ENCODE data around the gene NELFCD.

NELFCD gene

GRCh38 chr20:59025511-59025910, 44.5 kb downstream of the NELFCD start:
- peaks cover 80% of the 10 kb centered on the region for H3K36me3 ChIP-seq (ENCODE audit: insufficient read depth, low read depth, low read length)

GRCh38 chr20:59026904-59027740, 46.1 kb downstream of the NELFCD start:
- no peak overlapping the region for H3K9ac ChIP-seq (ENCODE audit: low read depth, low read length)
- H3K36me3 ChIP-seq (ENCODE audit: insufficient read depth, low read depth, low read length), result peaks cover 80% of the 10 kb centered on the region
- H3K4me1 ChIP-seq (ENCODE audit: insufficient read depth, low read length), result peaks cover 18% of the 10 kb centered on the region
- no peaks in the 10 kb centered on the region for H3K9me3 ChIP-seq (ENCODE audit: insufficient read depth, low read depth, low read length)
- H3K4me3 ChIP-seq (ENCODE audit: low read length), result no peak overlapping the region
- H3K27me3 ChIP-seq (ENCODE audit: insufficient read depth, low read length), result peaks cover 65% of the 10 kb centered on the region
- no peak overlapping the region for H3K27ac ChIP-seq (ENCODE audit: low read length)

More at GRCh38 chr20:59025511-59025910, 44.5 kb downstream of the NELFCD start:
- H3K27ac ChIP-seq (ENCODE audit: low read length), result no peak overlapping the region
- peaks cover 11% of the 10 kb centered on the region for H3K4me1 ChIP-seq (ENCODE audit: insufficient read depth, low read length)
- H3K27me3 ChIP-seq (ENCODE audit: insufficient read depth, low read length), result peaks cover 50% of the 10 kb centered on the region
- H3K9ac ChIP-seq (ENCODE audit: low read depth, low read length), result no peak overlapping the region; the same call in 1 of the 2 replicates
- H3K9me3 ChIP-seq (ENCODE audit: insufficient read depth, low read depth, low read length), result no peaks in the 10 kb centered on the region
- no peak overlapping the region for H3K4me3 ChIP-seq (ENCODE audit: low read length)

GRCh38 chr20:59027741-59028320, 46.8 kb downstream of the NELFCD start:
- H3K4me1 ChIP-seq (ENCODE audit: insufficient read depth, low read length), result peaks cover 18% of the 10 kb centered on the region
- H3K27ac ChIP-seq (ENCODE audit: low read length), result no peak overlapping the region
- peaks cover 65% of the 10 kb centered on the region for H3K27me3 ChIP-seq (ENCODE audit: insufficient read depth, low read length)
- no peak overlapping the region for H3K9ac ChIP-seq (ENCODE audit: low read depth, low read length)
- no peaks in the 10 kb centered on the region for H3K9me3 ChIP-seq (ENCODE audit: insufficient read depth, low read depth, low read length)
- H3K4me3 ChIP-seq (ENCODE audit: low read length), result no peak overlapping the region
- peaks cover 75% of the 10 kb centered on the region for H3K36me3 ChIP-seq (ENCODE audit: insufficient read depth, low read depth, low read length)

- H3K36me3 ChIP-seq (ENCODE audit: insufficient read depth, low read depth, low read length), result peaks cover 71% of the 10 kb centered on the region
- peaks cover 65% of the 10 kb centered on the region for H3K27me3 ChIP-seq (ENCODE audit: insufficient read depth, low read length)
- no peak overlapping the region for H3K27ac ChIP-seq (ENCODE audit: low read length)
- no peak overlapping the region for H3K4me3 ChIP-seq (ENCODE audit: low read length)
- H3K9me3 ChIP-seq (ENCODE audit: insufficient read depth, low read depth, low read length), result no peaks in the 10 kb centered on the region
- H3K4me1 ChIP-seq (ENCODE audit: insufficient read depth, low read length), result peaks cover 18% of the 10 kb centered on the region
- no peak overlapping the region for H3K9ac ChIP-seq (ENCODE audit: low read depth, low read length)
Observed at GRCh38 chr20:59028812-59029211, 47.8 kb downstream of the NELFCD start.

GRCh38 chr20:59030911-59031563, 50.0 kb downstream of the NELFCD start:
- H3K4me1 ChIP-seq (ENCODE audit: insufficient read depth, low read length), result peaks cover 7% of the 10 kb centered on the region; the same call in 1 of the 2 replicates
- H3K36me3 ChIP-seq (ENCODE audit: insufficient read depth, low read depth, low read length), result peaks cover 70% of the 10 kb centered on the region
- H3K27ac ChIP-seq (ENCODE audit: low read length), result no peak overlapping the region
- peaks cover 59% of the 10 kb centered on the region for H3K27me3 ChIP-seq (ENCODE audit: insufficient read depth, low read length)
- H3K9me3 ChIP-seq (ENCODE audit: insufficient read depth, low read depth, low read length), result no peaks in the 10 kb centered on the region
- peak overlapping the region; percentile 92; the same call in 1 of the 2 replicates for H3K9ac ChIP-seq (ENCODE audit: low read depth, low read length)
- peak overlapping the region; percentile 83 for H3K4me3 ChIP-seq (ENCODE audit: low read length)

GRCh38 chr20:59031564-59032022, 50.5 kb downstream of the NELFCD start:
- peak overlapping the region; percentile 92 for H3K9ac ChIP-seq (ENCODE audit: low read depth, low read length)
- peaks cover 54% of the 10 kb centered on the region for H3K27me3 ChIP-seq (ENCODE audit: insufficient read depth, low read length)
- peak overlapping the region; percentile 66 for H3K27ac ChIP-seq (ENCODE audit: low read length)
- H3K36me3 ChIP-seq (ENCODE audit: insufficient read depth, low read depth, low read length), result peaks cover 70% of the 10 kb centered on the region
- H3K9me3 ChIP-seq (ENCODE audit: insufficient read depth, low read depth, low read length), result no peaks in the 10 kb centered on the region
- peaks cover 7% of the 10 kb centered on the region; the same call in 1 of the 2 replicates for H3K4me1 ChIP-seq (ENCODE audit: insufficient read depth, low read length)
- peak overlapping the region; percentile 83 for H3K4me3 ChIP-seq (ENCODE audit: low read length)

- Histone ChIP-seq H3K9ac (ENCODE audit: low read depth, low read length) (peak within 1 kb of the TSS; percentile 92), H3K27me3 (ENCODE audit: insufficient read depth, low read length) (peaks cover 48% of the 10 kb centered on the region), H3K27ac (ENCODE audit: low read length) (peak within 1 kb of the TSS; percentile 66), H3K9me3 (ENCODE audit: insufficient read depth, low read depth, low read length) (no peaks in the 10 kb centered on the region), H3K36me3 (ENCODE audit: insufficient read depth, low read depth, low read length) (peaks cover 70% of the 10 kb centered on the region), H3K4me1 (ENCODE audit: insufficient read depth, low read length) (peaks cover 7% of the 10 kb centered on the region; the same call in 1 of the 2 replicates), H3K4me3 (ENCODE audit: low read length) (peak within 1 kb of the TSS; percentile 83)
Observed at GRCh38 chr20:59032023-59032712, 51.1 kb downstream of the NELFCD start, which contains the start of gene ATP5F1E. ATP5F1E (minus strand) TSS chr20:59032335; CDS start chr20:59032251, 84 bp downstream.

GRCh38 chr20:59032713-59033059, 51.6 kb downstream of the NELFCD start:
- Histone ChIP-seq H3K36me3 (ENCODE audit: insufficient read depth, low read depth, low read length) (peaks cover 70% of the 10 kb centered on the region), H3K27ac (ENCODE audit: low read length) (no peak overlapping the region), H3K4me3 (ENCODE audit: low read length) (peak overlapping the region; percentile 68), H3K27me3 (ENCODE audit: insufficient read depth, low read length) (peaks cover 43% of the 10 kb centered on the region), H3K9ac (ENCODE audit: low read depth, low read length) (peak overlapping the region; percentile 79; the same call in 1 of the 2 replicates), H3K9me3 (ENCODE audit: insufficient read depth, low read depth, low read length) (no peaks in the 10 kb centered on the region), H3K4me1 (ENCODE audit: insufficient read depth, low read length) (peaks cover 7% of the 10 kb centered on the region; the same call in 1 of the 2 replicates)

- Histone ChIP-seq H3K4me3 (ENCODE audit: low read length) (peak overlapping the region; percentile 68), H3K4me1 (ENCODE audit: insufficient read depth, low read length) (peaks cover 7% of the 10 kb centered on the region; the same call in 1 of the 2 replicates), H3K27me3 (ENCODE audit: insufficient read depth, low read length) (peaks cover 39% of the 10 kb centered on the region), H3K27ac (ENCODE audit: low read length) (no peak overlapping the region), H3K9me3 (ENCODE audit: insufficient read depth, low read depth, low read length) (no peaks in the 10 kb centered on the region), H3K36me3 (ENCODE audit: insufficient read depth, low read depth, low read length) (peaks cover 70% of the 10 kb centered on the region), H3K9ac (ENCODE audit: low read depth, low read length) (no peak overlapping the region; the same call in 1 of the 2 replicates)
Observed at GRCh38 chr20:59033093-59033492, 52.0 kb downstream of the NELFCD start.

GRCh38 chr20:59033616-59034165, 52.6 kb downstream of the NELFCD start:
- H3K4me1 ChIP-seq (ENCODE audit: insufficient read depth, low read length), result peaks cover 7% of the 10 kb centered on the region; the same call in 1 of the 2 replicates
- no peaks in the 10 kb centered on the region for H3K9me3 ChIP-seq (ENCODE audit: insufficient read depth, low read depth, low read length)
- H3K36me3 ChIP-seq (ENCODE audit: insufficient read depth, low read depth, low read length), result peaks cover 68% of the 10 kb centered on the region
- no peak overlapping the region for H3K9ac ChIP-seq (ENCODE audit: low read depth, low read length)
- H3K4me3 ChIP-seq (ENCODE audit: low read length), result no peak overlapping the region
- H3K27me3 ChIP-seq (ENCODE audit: insufficient read depth, low read length), result peaks cover 33% of the 10 kb centered on the region
- H3K27ac ChIP-seq (ENCODE audit: low read length), result no peak overlapping the region

- H3K4me1 ChIP-seq (ENCODE audit: insufficient read depth, low read length), result peaks cover 7% of the 10 kb centered on the region; the same call in 1 of the 2 replicates
- H3K27me3 ChIP-seq (ENCODE audit: insufficient read depth, low read length), result peaks cover 16% of the 10 kb centered on the region
- H3K36me3 ChIP-seq (ENCODE audit: insufficient read depth, low read depth, low read length), result peaks cover 57% of the 10 kb centered on the region
- no peak overlapping the region for H3K9ac ChIP-seq (ENCODE audit: low read depth, low read length)
- H3K27ac ChIP-seq (ENCODE audit: low read length), result no peak overlapping the region
- H3K4me3 ChIP-seq (ENCODE audit: low read length), result no peak overlapping the region
- H3K9me3 ChIP-seq (ENCODE audit: insufficient read depth, low read depth, low read length), result no peaks in the 10 kb centered on the region
Observed at GRCh38 chr20:59035381-59035780, 54.3 kb downstream of the NELFCD start.

Measured in iPS-20b (cell line).